Islet precursor cell (in vitro differentiated cells): Measurements from ENCODE around the gene COG5.
"Not testable (repeated sequence)": the region's sequence is repeated elsewhere in the genome, so short reads cannot be mapped to it uniquely, and the experiment has no call there.

Experiments
- DNase-seq: peaks from one replicate; pipeline ENCODE4 v3.0.0-alpha.2; 2018

Gene COG5

GRCh38 chr7:107579885-107580715, 16.4 kb upstream of the COG5 start, which contains the start of gene BCAP29:
TSS of gene BCAP29 (plus strand) at chr7:107580246. CDS start at chr7:107580773, 527 bp downstream.
- DNase-seq, result peak; percentile 93

GRCh38 chr7:107579554-107579884, 15.8 kb upstream of the COG5 start:
- DNase-seq, result no peak

- DNase-seq, result no peak
These were observed 9.8 kb upstream of the COG5 start for GRCh38 chr7:107573537-107573936.

- DNase-seq, result no peak
These were observed 6.6 kb upstream of the COG5 start for GRCh38 chr7:107570298-107570697.

- DNase-seq, result no peak
These were observed 1.0 kb upstream of the COG5 start for GRCh38 chr7:107564553-107565298.

- DNase-seq, result no peak
These were observed 492 bp downstream of the COG5 start for GRCh38 chr7:107563081-107563774.

- DNase-seq, result no peak
These were observed 2.7 kb downstream of the COG5 start for GRCh38 chr7:107560898-107561516.

GRCh38 chr7:107559864-107560263, 3.9 kb downstream of the COG5 start:
- DNase-seq, result no peak

- DNase-seq, result no peak
These were observed 7.8 kb downstream of the COG5 start for GRCh38 chr7:107555893-107556292.

- no peak for DNase-seq
These were observed 11.8 kb downstream of the COG5 start for GRCh38 chr7:107551936-107552335.

GRCh38 chr7:107544848-107545591, 18.7 kb downstream of the COG5 start:
- no peak for DNase-seq

- DNase-seq, result no peak
These were observed 20.3 kb downstream of the COG5 start for GRCh38 chr7:107543338-107543993.

GRCh38 chr7:107538001-107538400, 25.7 kb downstream of the COG5 start:
- no peak for DNase-seq

- DNase-seq, result not testable (repeated sequence)
These were observed 26.5 kb downstream of the COG5 start for GRCh38 chr7:107537228-107537627.

- DNase-seq, result no peak
These were observed 29.6 kb downstream of the COG5 start for GRCh38 chr7:107534139-107534538.

GRCh38 chr7:107530751-107531150, 33.0 kb downstream of the COG5 start:
- no peak for DNase-seq

- peak; percentile 69 for DNase-seq
These were observed 35.3 kb downstream of the COG5 start for GRCh38 chr7:107528461-107528860.

- no peak for DNase-seq
These were observed 36.5 kb downstream of the COG5 start for GRCh38 chr7:107527196-107527595.

GRCh38 chr7:107526672-107527071, 37.0 kb downstream of the COG5 start:
- no peak for DNase-seq

GRCh38 chr7:107506674-107507339, 56.9 kb downstream of the COG5 start:
- DNase-seq, result peak; percentile 73

- no peak for DNase-seq
These were observed 57.6 kb downstream of the COG5 start for GRCh38 chr7:107505997-107506673.
